Measurements from ENCODE around the gene VWF. TPM values are rescaled to one million over a fixed set of nuclear protein-coding genes. Genes with fewer than 3 reads are reported as not detected.
"Not testable (repeated sequence)": the region's sequence is repeated elsewhere in the genome, so short reads cannot be mapped to it uniquely, and the experiment has no call there.

The VWF gene
- total and polyA plus RNA-seq, 5 donors from 2014 or later, result 1.3 TPM; not detected in 4

DNA sequence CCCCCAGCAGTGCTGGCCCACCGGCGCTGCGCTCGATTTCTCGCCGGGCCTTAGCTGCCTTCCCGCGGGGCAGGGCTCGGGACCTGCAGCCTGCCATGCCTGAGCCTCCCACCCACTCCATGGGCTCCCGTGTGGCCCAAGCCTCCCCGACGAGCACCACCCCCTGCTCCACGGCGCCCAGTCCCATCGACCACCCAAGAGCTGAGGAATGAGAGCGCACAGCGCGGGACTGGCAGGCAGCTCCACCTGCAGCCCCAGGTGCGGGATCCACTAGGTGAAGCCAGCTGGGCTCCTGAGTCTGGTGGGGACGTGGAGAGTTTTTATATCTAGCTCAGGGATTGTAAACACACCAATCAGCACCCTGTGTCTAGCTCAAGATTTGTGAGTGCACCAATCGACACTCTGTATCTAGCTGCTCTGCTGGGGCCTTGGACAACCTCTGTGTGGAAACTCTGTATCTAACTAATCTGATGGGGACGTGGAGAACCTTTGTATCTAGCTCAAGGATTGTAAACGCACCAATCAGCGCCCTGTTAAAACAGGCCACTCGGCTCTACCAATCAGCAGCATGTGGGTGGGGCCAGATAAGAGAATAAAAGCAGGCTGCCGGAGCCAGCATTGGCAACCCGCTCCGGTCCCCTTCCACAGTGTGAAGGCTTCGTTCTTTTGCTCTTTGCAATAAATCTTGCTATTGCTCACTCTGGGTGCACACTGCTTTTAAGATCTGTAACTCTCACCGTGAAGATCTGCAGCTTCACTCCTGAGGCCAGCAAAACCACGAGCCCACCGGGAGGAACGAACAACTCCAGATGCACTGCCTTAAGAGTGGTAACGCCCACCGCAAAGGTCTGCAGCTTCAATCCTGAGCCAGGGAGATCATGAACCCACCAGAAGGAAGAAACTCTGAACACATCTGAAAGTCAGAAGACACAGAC lies 18.2 kb upstream of the VWF start:
- peaks cover 45% of the 10 kb centered on the region for H3K4me1 ChIP-seq (ENCODE audit: control insufficient read depth, insufficient read depth, low read length, poor library complexity, severe bottlenecking)
- H3K36me3 ChIP-seq (ENCODE audit: control insufficient read depth, insufficient read depth, low read length); H3K9me3 ChIP-seq (ENCODE audit: control insufficient read depth in 2 of 2, low read length in 2 of 2); ATAC-seq (ENCODE audit: low read depth in 2 of 2); H3K27me3 ChIP-seq (ENCODE audit: control insufficient read depth, insufficient read depth, low read length); DNase-seq; H3K27me3 Mint-ChIP-seq; H3K36me3 Mint-ChIP-seq; H3K27ac ChIP-seq (ENCODE audit: insufficient read depth, low read length, poor library complexity, severe bottlenecking); H3K4me3 ChIP-seq (ENCODE audit: low read depth, low read length); H3K9me3 Mint-ChIP-seq: not testable (repeated sequence)
- Mint-ChIP-seq H3K4me1 (peaks cover 22 to 62% (median 40%) of the 10 kb centered on the region in 4 donors), H3K4me3 (peak overlapping the region in 3 of 4 donors; percentile 3 to 54 (median 52)), H3K27ac (peak overlapping the region; percentile 88 to 91 (median 90))

DNA sequence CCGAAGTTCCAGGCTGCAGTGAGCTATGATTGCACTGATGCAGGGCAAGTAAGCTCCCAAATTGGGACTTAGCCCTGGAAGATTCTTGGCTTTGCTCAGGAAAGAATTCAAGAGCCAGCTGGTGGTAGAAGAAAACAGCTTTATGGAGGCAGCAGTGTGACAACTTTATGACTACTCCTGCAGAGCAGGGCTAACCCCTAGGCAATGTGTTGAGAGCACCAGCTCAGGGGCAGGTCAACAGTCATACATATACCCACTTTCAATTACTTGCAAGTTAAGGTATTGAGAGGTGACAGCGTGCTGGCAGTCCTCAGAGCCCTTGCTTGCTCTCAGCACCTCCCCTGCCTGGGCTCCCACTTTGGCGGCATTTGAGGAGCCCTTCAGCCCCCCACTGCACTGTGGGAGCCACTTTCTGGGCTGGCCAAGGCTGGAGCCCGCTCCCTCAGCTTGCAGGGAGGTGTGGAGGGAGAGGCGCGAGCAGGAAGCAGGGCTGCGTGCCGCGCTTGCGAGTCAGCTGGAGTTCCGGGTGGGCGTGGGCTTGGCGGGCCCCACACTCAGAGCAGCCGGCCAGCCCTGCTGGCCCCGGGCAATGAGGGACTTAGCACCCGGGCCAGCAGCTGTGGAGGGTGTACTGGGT lies 17.4 kb upstream of the VWF start:
- peak overlapping the region; percentile 46 for H3K4me3 ChIP-seq (ENCODE audit: low read depth, low read length)

DNA sequence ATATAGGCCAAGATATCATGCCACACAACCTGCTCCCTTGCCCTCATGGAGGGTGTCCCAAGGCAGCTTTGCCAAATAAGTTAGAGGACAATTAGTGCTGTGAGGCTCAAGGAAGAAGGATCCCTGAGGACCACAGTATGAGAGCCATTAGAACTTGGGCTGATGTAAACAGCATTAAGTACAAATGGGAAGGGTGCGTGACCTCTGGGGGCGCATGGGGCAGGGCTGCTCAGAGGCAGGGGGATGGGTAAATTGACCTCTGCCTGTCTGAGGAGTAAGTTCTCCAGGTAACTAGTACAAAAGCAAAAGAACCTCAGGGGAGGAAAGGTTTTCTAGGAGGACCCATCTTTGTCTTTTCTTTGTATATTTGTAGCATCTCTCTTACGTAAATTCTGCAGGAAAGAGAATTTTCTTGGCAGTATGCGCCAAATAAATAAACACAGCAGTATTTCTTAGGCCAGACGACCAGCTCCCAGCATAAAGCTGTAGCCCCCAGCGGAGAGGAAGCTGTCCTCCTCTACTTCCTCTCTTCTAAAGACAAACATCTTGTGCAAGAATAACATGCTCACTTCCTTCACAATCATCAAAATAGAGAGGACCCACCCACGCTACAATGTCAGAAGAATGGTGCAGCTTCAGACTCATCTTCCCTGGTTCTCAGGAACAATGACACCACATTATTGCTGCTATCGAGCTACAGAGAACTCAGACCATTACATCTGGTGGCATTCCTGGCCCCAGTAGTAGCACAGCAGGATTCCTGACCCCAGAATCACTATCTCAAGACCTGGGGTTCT lies 16.4 kb upstream of the VWF start:
- H3K4me3 ChIP-seq (ENCODE audit: low read depth, low read length), result peak overlapping the region; percentile 46

More for the DNA sequence above, 17.4 kb upstream of the VWF start:
- peaks cover 22 to 66% (median 44%) of the 10 kb centered on the region in 4 donors for H3K4me1 Mint-ChIP-seq
- H3K27me3 ChIP-seq (ENCODE audit: control insufficient read depth, insufficient read depth, low read length); H3K27me3 Mint-ChIP-seq; ATAC-seq (ENCODE audit: low read depth in 2 of 2); H3K9me3 ChIP-seq (ENCODE audit: control insufficient read depth in 2 of 2, low read length in 2 of 2); H3K36me3 ChIP-seq (ENCODE audit: control insufficient read depth, insufficient read depth, low read length); H3K9me3 Mint-ChIP-seq; H3K36me3 Mint-ChIP-seq: not testable (repeated sequence)
- Histone ChIP-seq H3K4me1 (ENCODE audit: control insufficient read depth, insufficient read depth, low read length, poor library complexity, severe bottlenecking) (peaks cover 45% of the 10 kb centered on the region), H3K27ac (ENCODE audit: insufficient read depth, low read length, poor library complexity, severe bottlenecking) (peak overlapping the region; percentile 72)
- H3K27ac Mint-ChIP-seq, result peak overlapping the region; percentile 93 to 100 (median 98)
- DNase-seq, result peak in 1 of 3 donors; percentile 47
- peak overlapping the region in 3 of 4 donors; percentile 67 to 86 (median 81) for H3K4me3 Mint-ChIP-seq

DNA sequence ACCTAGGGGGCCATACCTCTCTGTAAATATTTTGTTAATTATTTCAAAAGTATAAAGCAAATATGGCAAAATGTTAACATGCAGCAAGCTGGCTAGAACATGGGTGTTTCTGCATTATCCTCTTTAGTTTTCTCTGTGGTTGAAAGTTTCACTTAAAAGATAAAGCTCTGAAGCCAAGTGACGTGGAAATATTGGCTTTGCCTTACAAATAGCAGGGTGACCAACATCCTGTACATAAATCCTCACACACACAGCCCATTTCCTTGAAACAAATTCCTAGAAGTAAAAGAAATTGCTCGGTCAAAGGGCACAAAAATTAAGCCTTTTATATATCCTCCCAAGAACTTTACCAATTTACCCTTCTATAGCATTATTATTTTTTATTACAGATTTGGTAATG lies 10.6 kb upstream of the VWF start:
- Histone ChIP-seq H3K36me3 (ENCODE audit: control insufficient read depth, insufficient read depth, low read length) (no peaks in the 10 kb centered on the region), H3K4me1 (ENCODE audit: control insufficient read depth, insufficient read depth, low read length, poor library complexity, severe bottlenecking) (peaks cover 12% of the 10 kb centered on the region), H3K9me3 (ENCODE audit: control insufficient read depth in 2 of 2, low read length in 2 of 2) (no peaks in the 10 kb centered on the region), H3K27ac (ENCODE audit: insufficient read depth, low read length, poor library complexity, severe bottlenecking) (no peak overlapping the region), H3K27me3 (ENCODE audit: control insufficient read depth, insufficient read depth, low read length) (no peaks in the 10 kb centered on the region), H3K4me3 (ENCODE audit: low read depth, low read length) (no peak overlapping the region)
- peaks cover 18 to 35% (median 22%) of the 10 kb centered on the region in 4 donors for H3K4me1 Mint-ChIP-seq
- H3K9me3 Mint-ChIP-seq, result peaks cover 0 to 4% (median 1%) of the 10 kb centered on the region in 7 donors
- H3K4me3 Mint-ChIP-seq, result no peak overlapping the region
- DNase-seq, result peak in 1 of 3 donors; percentile 39
- H3K27me3 Mint-ChIP-seq, result peaks cover 6% of the 10 kb centered on the region
- H3K27ac Mint-ChIP-seq, result peak overlapping the region in 1 of 3 donors; percentile 55
- ATAC-seq (ENCODE audit: low read depth in 2 of 2), result no peak
- no peaks in the 10 kb centered on the region for H3K36me3 Mint-ChIP-seq

More for the DNA sequence above, 16.4 kb upstream of the VWF start:
- Histone ChIP-seq H3K9me3 (ENCODE audit: control insufficient read depth in 2 of 2, low read length in 2 of 2) (no peaks in the 10 kb centered on the region), H3K4me1 (ENCODE audit: control insufficient read depth, insufficient read depth, low read length, poor library complexity, severe bottlenecking) (peaks cover 45% of the 10 kb centered on the region), H3K36me3 (ENCODE audit: control insufficient read depth, insufficient read depth, low read length) (no peaks in the 10 kb centered on the region), H3K27me3 (ENCODE audit: control insufficient read depth, insufficient read depth, low read length) (no peaks in the 10 kb centered on the region), H3K27ac (ENCODE audit: insufficient read depth, low read length, poor library complexity, severe bottlenecking) (peak overlapping the region; percentile 72)
- DNase-seq (peak in 2 of 3 donors; percentile 52 to 88), ATAC-seq (ENCODE audit: low read depth in 2 of 2) (peak; percentile 84 to 96)
- H3K9me3 Mint-ChIP-seq, result peaks cover 0 to 9% (median 1%) of the 10 kb centered on the region in 7 donors
- peak overlapping the region; percentile 39 to 86 (median 74) for H3K4me3 Mint-ChIP-seq
- H3K27me3 Mint-ChIP-seq, result peaks cover 6% of the 10 kb centered on the region
- peak overlapping the region; percentile 93 to 100 (median 98) for H3K27ac Mint-ChIP-seq
- no peaks in the 10 kb centered on the region for H3K36me3 Mint-ChIP-seq
- H3K4me1 Mint-ChIP-seq, result peaks cover 22 to 66% (median 46%) of the 10 kb centered on the region in 4 donors

- H3K36me3 ChIP-seq (ENCODE audit: control insufficient read depth, insufficient read depth, low read length), result no peaks in the 10 kb centered on the region
- no peak overlapping the region for H3K27ac Mint-ChIP-seq
Measured at GRCh38 chr12:6133642-6134041, 9.2 kb upstream of the VWF start.

DNA sequence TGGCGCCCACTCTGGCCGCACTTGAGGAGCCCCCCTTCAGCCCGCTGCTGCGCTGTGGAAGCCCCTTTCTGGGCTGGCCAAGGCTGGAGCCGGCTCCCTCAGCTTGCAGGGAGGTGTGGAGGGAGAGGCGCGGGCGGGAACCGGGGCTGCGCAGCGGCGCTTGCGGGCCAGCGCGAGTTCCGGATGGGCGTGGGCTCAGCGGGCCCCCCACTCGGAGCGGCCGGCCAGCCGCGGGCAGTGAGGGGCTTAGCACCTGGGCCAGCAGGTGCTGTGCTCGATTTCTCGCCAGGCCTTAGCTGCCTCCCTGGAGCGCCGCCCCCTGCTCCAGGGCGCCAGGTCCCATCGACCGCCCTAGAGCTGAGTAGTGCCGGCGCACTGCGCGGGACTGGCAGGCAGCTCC lies 8.0 kb upstream of the VWF start:
- Histone ChIP-seq H3K4me1 (ENCODE audit: control insufficient read depth, insufficient read depth, low read length, poor library complexity, severe bottlenecking) (no peaks in the 10 kb centered on the region), H3K4me3 (ENCODE audit: low read depth, low read length) (no peak overlapping the region), H3K9me3 (ENCODE audit: control insufficient read depth in 2 of 2, low read length in 2 of 2) (no peaks in the 10 kb centered on the region), H3K27ac (ENCODE audit: insufficient read depth, low read length, poor library complexity, severe bottlenecking) (no peak overlapping the region), H3K36me3 (ENCODE audit: control insufficient read depth, insufficient read depth, low read length) (no peaks in the 10 kb centered on the region), H3K27me3 (ENCODE audit: control insufficient read depth, insufficient read depth, low read length) (no peaks in the 10 kb centered on the region)
- Mint-ChIP-seq H3K4me1 (peaks cover 5 to 17% (median 10%) of the 10 kb centered on the region in 4 donors), H3K36me3 (no peaks in the 10 kb centered on the region), H3K9me3 (peaks cover 0 to 1% (median 0%) of the 10 kb centered on the region in 7 donors), H3K4me3 (no peak overlapping the region), H3K27ac (peak overlapping the region in 1 of 3 donors; percentile 56), H3K27me3 (peaks cover 5% of the 10 kb centered on the region)
- ATAC-seq (ENCODE audit: low read depth in 2 of 2) (no peak), DNase-seq (no peak)

More at GRCh38 chr12:6133642-6134041, 9.2 kb upstream of the VWF start:
- Mint-ChIP-seq H3K4me1 (peaks cover 10 to 24% (median 13%) of the 10 kb centered on the region in 4 donors), H3K36me3 (no peaks in the 10 kb centered on the region), H3K4me3 (no peak overlapping the region), H3K9me3 (peaks cover 0 to 1% (median 0%) of the 10 kb centered on the region in 7 donors), H3K27me3 (peaks cover 3% of the 10 kb centered on the region)
- Histone ChIP-seq H3K4me1 (ENCODE audit: control insufficient read depth, insufficient read depth, low read length, poor library complexity, severe bottlenecking) (peaks cover 1% of the 10 kb centered on the region), H3K9me3 (ENCODE audit: control insufficient read depth in 2 of 2, low read length in 2 of 2) (no peaks in the 10 kb centered on the region), H3K27ac (ENCODE audit: insufficient read depth, low read length, poor library complexity, severe bottlenecking) (no peak overlapping the region), H3K27me3 (ENCODE audit: control insufficient read depth, insufficient read depth, low read length) (no peaks in the 10 kb centered on the region), H3K4me3 (ENCODE audit: low read depth, low read length) (no peak overlapping the region)
- DNase-seq, result no peak
- no peak for ATAC-seq (ENCODE audit: low read depth in 2 of 2)

DNA sequence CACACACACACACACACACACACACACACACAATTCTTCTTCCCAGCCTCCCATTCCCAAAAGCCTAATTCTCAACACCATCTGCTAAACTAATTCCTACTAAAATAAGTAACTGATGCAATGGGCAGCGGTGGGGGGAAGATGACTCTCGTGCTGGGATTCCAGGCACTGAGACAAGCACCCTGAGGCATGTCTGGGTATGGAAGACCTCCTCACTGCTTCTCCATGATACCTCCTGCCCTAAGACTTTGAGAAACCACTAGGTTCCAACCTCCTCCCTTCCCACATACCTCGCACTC lies 789 bp upstream of the VWF start:
- Histone ChIP-seq H3K27ac (ENCODE audit: insufficient read depth, low read length, poor library complexity, severe bottlenecking) (no peak overlapping the region), H3K36me3 (ENCODE audit: control insufficient read depth, insufficient read depth, low read length) (no peaks in the 10 kb centered on the region), H3K9me3 (ENCODE audit: control insufficient read depth in 2 of 2, low read length in 2 of 2) (no peaks in the 10 kb centered on the region), H3K4me1 (ENCODE audit: control insufficient read depth, insufficient read depth, low read length, poor library complexity, severe bottlenecking) (no peaks in the 10 kb centered on the region), H3K4me3 (ENCODE audit: low read depth, low read length) (no peak overlapping the region), H3K27me3 (ENCODE audit: control insufficient read depth, insufficient read depth, low read length) (no peaks in the 10 kb centered on the region)
- H3K9me3 Mint-ChIP-seq, result no peaks in the 10 kb centered on the region
- H3K27me3 Mint-ChIP-seq, result peaks cover 11% of the 10 kb centered on the region
- no peak overlapping the region for H3K4me3 Mint-ChIP-seq
- peak overlapping the region in 1 of 3 donors; percentile 15 for H3K27ac Mint-ChIP-seq
- no peaks in the 10 kb centered on the region for H3K4me1 Mint-ChIP-seq
- DNase-seq, result no peak
- no peak for ATAC-seq (ENCODE audit: low read depth in 2 of 2)
- no peaks in the 10 kb centered on the region for H3K36me3 Mint-ChIP-seq

Data from CD4-positive, CD25-positive, alpha-beta regulatory T cell (primary cell).